GM12864 (cell line): ENCODE results near the gene ZIC4.

Source experiments
- DNase-seq: peaks from one replicate; pipeline ENCODE4 v3.0.0-alpha.2; 2011; ENCODE audit warnings: low read depth
- H3K4me3 ChIP-seq: 2 replicates; pipeline ENCODE4 v1.5.1; 2011; ENCODE audit warnings: mild to moderate bottlenecking, low read depth, low read length, control low read depth
- TF ChIP-seq, protein P1 (sequence below): IDR thresholded peaks from 2 replicates; pipeline ENCODE4 v1.5.1; 2011; ENCODE audit warnings: low read depth, mild to moderate bottlenecking, moderate library complexity, low read length, control low read depth, inconsistent platforms; ENCODE audit errors: missing control alignments

Gene ZIC4

DNA sequence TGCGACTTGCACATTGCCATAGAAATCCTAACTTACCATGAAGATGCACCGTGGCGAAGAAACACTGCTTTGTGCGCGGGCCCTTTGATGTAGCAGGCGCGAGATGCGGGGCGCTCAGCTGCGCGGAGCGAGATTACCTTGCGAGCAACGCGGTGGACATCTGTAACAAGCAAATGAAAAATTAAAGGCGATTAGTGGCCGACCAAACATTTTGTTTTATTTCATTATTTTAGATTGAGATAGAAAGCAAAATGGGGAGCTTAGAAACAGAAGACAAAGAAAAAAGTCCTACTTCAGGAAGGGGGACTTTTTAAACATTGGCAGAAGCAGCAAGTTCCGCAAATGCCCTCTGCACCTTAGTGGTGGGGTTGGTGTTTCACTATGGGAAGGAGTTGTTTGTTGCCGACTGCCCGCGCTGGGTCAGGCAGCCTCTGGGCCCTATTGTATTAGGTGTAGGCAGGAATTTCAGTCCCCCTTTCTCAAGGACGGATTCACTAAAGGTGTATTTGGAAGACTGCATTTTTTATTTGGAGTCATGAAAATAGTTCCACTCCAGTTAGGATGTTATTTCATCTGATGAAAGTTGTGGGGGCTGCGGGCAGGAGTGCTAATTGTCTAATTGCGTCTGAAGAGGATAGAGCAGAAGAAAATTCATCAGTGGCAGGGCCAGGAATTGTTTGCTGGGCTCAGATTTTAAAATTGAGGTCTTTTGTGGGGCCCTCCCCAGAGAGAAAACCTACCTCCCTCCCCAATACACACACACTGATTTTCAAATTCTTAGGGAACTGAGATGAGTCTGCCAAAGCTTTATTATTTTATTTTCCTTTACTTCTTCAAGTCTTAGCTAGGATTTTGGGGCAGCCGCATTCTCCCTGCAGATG is 17.4 kb downstream of the ZIC4 start:
- TF ChIP-seq, protein P1, sequence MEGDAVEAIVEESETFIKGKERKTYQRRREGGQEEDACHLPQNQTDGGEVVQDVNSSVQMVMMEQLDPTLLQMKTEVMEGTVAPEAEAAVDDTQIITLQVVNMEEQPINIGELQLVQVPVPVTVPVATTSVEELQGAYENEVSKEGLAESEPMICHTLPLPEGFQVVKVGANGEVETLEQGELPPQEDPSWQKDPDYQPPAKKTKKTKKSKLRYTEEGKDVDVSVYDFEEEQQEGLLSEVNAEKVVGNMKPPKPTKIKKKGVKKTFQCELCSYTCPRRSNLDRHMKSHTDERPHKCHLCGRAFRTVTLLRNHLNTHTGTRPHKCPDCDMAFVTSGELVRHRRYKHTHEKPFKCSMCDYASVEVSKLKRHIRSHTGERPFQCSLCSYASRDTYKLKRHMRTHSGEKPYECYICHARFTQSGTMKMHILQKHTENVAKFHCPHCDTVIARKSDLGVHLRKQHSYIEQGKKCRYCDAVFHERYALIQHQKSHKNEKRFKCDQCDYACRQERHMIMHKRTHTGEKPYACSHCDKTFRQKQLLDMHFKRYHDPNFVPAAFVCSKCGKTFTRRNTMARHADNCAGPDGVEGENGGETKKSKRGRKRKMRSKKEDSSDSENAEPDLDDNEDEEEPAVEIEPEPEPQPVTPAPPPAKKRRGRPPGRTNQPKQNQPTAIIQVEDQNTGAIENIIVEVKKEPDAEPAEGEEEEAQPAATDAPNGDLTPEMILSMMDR, result no peak
- no peak overlapping the region for H3K4me3 ChIP-seq
- DNase-seq, result no peak

DNA sequence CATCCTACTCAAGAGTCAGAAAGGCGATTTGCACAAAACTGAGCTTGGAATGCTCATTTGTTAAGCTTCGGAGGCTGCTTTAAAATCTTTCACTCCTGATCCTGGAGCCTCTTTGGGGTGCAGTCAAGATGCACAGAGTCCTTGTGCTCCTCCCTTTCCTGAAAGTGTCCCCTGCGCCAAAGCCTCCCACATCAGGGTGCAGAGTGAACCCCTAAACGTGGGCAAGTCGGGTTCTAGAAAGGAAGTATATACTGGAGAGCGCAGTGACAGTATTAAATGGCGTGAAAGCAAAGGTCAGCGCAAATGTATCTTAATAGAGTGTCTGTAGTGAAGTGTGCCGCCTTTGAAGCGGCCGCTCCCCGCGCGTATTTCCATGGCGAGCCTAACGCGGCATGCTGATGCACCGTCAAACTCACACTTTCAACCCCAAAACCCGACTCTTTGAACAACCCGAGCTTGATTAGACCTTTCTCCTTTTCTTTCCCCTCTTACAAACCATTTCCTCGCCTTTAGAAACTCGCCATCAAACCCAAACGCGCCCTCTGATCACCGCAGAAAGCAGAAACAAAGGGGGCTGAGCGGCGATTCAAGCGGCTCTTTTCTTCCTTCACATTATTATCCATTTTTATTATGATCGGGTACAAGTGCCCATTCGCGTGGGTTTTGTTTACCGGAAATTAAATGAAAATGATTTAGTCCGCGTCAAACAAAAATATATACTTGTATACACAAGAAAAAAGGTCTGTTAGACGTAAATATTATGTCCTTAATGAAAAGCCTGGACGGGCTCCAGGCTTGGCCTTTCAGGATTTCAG is 18.3 kb downstream of the ZIC4 start:
- no peak overlapping the region for H3K4me3 ChIP-seq
- DNase-seq, result no peak
- TF ChIP-seq, protein P1, result no peak

DNA sequence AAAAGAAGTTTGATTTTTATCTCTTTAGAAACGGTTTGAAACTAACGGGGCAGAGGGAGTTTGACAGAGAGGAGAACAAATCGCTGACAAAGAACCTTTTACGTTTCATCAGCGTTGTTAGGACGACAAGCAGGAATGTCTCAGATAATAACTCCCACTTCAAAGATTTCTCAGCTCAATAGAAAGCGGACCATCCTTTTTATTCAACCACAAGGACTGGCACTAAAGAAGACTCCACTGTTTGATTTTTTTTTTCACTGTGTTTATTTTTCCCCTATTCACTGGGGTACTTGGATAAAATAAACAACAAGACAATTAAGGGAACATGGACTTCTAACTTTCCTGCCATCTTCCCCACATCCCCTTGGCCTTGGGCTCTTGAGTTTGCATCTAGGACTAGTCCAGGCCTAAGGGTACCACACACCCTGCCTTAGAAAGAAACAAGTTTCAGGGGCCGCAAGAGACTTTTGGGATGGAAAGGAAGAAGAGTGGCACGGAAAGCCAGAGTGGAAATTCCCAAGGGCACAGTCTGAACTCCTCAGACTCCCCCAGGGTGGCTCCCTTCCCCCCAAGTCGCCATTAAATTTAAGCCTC is 19.0 kb downstream of the ZIC4 start:
- TF ChIP-seq, protein P1, result no peak
- H3K4me3 ChIP-seq, result no peak overlapping the region
- no peak for DNase-seq

DNA sequence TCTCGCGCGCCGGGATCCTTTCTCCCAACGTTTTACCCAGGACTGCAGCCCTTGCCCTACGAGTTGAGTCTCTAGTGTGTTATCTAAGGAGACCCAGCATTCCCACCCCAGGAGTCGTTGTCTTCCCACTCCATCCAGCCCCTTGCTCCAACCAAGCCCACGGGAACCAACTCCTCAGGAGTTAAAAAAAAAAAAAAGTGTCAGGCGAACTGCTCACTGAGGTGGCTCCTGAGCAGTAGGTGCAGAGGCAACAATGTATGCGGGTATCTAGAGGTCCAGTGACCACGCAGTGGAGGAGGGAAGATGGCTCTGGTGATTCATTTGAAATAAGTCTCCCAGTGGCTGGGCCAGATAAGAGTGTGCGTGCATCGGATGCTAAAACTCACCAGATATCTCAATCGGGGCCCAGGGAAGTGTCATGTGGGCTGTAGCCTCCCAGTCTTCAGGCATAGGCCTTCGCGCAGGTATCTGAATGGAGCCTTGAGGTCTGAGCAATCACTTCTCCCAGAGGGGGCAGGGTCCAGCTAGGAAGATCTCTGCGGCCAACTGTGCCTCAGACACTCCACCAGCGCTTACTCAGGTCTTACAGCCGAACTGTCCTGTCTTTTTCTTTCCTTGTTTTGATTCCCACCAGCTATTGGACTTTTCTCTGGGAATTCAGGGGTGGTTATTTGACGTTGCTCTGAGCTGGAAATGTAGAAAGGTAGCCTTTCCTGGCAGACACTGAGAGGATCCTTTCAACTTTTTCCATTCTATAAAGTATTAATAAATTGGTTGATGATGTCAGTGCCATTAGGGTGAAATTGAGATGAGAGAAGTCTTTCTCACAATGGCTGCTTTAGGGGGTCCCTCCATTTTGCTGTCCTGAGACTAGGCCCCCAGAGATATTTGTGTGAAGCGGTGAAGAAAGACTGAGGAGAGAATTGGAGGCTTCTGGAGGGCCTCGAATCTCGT is 21.0 kb downstream of the ZIC4 start:
- H3K4me3 ChIP-seq, result no peak overlapping the region
- TF ChIP-seq, protein P1, result no peak
- DNase-seq, result no peak

DNA sequence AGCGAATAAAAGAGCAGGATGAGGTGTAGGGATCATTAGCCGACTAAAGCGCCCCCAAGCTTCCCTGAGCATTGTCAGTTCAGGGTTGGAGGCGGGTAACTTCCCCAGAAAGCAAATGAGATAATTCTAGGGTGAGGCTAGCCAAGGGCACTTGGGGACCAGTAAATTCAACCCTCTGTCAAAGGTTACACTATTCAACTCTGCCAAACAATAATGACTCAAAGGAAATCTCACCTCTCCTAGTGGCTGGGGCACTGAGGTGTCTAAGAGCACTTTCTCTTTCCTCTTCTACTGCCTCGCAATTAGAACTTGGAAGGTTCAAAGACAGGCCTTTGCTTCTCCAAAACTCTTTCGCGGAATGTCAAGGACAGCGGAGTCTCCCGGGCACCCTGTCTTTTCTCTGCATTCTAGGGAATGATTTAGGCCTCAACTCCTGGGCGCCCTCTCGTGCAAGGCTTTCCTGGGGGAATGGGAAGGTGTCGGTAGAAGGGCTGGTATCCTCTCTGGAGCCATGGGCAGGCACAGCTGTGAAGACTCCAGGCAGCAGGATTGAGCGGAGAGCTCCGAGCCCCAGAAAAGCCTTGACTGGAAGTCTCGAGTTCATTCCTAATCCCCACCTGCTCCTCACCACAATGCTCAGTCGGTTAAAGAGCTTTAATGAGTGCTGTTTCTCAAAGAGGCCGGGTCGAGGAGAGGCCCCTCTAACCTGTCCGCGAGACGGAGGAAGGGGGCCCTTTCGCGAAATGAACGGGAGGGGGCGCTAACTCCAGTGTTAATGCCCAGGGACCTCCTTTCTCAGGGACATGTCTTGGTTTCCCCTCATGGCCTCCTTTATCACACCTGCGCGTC is 21.9 kb downstream of the ZIC4 start:
- TF ChIP-seq, protein P1, result peak; percentile 46
- no peak for DNase-seq
- H3K4me3 ChIP-seq, result no peak overlapping the region
